NCI-H345 (cell line): ENCODE results near the gene RBM26.

Source experiments
- DNase-seq: peaks from one replicate; lab custom pipeline; 2025; lab: John Stamatoyannopoulos, UW

RBM26 gene

GRCh38 chr13:79419365-79419764 is 13.3 kb upstream of the RBM26 start:
- DNase-seq: no peak

DNA sequence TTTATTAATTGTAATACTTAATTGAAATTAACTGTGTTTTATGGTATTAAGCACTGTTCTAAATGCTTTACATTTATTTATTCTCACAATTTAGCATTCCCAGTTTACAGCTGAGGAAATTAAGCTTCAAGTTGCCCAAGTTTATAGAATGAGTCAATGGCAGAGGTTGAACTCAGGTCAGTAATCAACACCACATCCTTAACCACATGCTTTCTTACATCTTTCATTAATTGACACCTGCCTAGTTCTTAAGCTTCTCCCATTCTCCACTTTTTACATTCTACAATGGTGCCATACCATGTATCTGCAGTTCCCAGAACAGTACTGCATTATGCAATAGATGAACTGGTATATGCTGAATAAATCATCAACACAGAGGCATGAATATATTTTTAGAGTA is 11.7 kb upstream of the RBM26 start:
- DNase-seq: no peak

DNA sequence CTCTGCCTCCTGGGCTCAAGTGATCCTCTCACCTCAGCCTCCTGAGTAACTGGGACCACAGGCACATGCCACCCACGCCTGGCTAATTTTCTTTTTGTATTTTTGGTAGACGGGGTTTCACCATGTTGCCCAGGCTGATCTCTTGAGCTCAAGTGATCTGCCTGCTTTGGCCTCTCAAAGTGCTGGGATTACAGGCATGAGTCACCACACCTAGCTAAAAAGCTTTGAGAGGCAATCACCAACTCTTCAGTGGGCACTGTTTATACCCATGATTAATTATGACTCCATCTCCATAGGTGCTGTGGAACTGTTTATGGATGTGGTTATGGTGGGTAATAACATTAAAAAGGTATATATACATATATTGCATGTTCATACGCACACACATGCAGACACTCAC is 7.5 kb upstream of the RBM26 start:
- no peak for DNase-seq

DNA sequence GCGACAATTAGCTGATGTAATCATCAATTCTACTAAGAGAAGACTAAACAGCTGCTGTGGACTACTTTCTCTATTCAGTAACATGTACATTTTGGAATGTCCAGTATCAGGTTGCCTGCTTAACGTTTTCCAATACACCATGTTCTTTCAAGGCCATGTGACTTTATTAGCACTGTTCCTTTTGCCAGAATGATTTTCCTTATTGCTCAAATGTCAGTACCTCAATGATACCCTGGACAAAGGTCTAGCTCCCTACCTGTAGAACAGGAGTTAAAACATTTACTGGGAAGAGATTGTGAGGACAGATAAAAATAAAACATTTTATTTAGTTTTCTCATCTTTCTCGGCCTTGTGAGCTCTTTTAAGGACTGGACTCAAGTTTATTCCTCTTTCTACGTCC is 3.8 kb upstream of the RBM26 start:
- no peak for DNase-seq

GRCh38 chr13:79407349-79407979 is 1.4 kb upstream of the RBM26 start:
- no peak for DNase-seq

- no peak for DNase-seq
Measured at GRCh38 chr13:79406597-79406908, 498 bp upstream of the RBM26 start.

DNA sequence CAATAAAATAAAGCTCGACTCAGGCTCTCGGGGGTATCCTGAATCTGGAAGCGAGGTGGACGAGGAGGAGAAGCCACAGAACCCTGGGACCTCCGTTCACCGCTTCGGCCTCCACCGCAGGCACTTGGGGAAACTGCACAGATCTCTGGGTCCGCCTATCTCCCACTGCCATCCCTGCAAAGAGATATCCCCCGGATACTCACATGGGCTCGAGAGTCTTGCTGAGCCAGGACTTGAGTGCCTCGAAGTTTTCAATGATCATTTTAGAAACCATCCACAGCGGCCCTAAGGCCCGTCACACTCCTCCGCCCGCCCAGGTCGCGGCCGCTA is 589 bp downstream of the RBM26 start:
- no peak for DNase-seq

GRCh38 chr13:79404985-79405384 is 1.1 kb downstream of the RBM26 start:
- no peak for DNase-seq

- DNase-seq: no peak
Measured at GRCh38 chr13:79404361-79404760, 1.7 kb downstream of the RBM26 start.

DNA sequence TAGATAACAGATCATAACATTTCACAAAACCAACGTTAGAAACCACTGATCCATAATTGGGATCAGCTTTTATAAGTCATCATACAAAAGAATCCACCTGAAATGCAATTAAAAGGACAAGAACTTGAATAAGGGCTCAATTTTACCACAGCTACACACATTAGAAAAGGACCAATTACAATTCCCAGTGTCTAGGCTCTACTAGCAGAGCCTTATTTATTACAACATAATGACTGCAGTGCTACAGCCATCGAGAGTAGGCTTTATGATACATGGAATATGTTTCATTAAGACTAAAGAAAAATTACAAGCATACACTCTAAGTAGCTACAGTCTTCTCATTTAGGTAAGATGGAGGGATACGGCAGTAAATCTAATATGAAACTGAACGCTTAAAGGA is 2.9 kb downstream of the RBM26 start:
- DNase-seq: no peak

GRCh38 chr13:79402679-79403078 is 3.4 kb downstream of the RBM26 start:
- DNase-seq: no peak

GRCh38 chr13:79402074-79402635 is 3.9 kb downstream of the RBM26 start:
- no peak for DNase-seq

- no peak for DNase-seq
Measured at GRCh38 chr13:79401259-79402070, 4.6 kb downstream of the RBM26 start.

- DNase-seq: no peak
Measured at GRCh38 chr13:79398915-79399314, 7.1 kb downstream of the RBM26 start.

- DNase-seq: no peak
Measured at GRCh38 chr13:79398127-79398526, 7.9 kb downstream of the RBM26 start.

DNA sequence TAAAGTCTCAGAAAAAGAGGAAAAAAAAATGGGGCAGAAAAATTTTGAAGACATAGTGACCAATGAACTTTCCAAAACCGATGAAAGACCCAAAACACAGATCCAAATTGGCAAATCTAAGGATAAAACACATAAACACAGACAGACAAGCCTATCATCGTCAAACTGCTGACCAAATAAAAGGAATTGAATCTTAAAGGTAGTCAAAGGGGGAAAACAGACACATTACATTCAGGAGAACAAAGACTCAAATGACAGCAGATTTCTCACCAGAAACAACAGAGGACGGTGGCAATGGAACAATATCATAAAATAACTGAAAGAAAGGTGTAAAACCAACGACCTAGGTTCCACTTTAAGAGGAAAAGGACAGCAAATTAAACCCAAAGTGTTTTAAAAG is 10.2 kb downstream of the RBM26 start:
- DNase-seq: no peak

- peak; percentile 93 for DNase-seq
Measured at GRCh38 chr13:79393564-79394249, 12.3 kb downstream of the RBM26 start.

- peak; percentile 37 for DNase-seq
Measured at GRCh38 chr13:79392882-79393563, 13.0 kb downstream of the RBM26 start.

DNA sequence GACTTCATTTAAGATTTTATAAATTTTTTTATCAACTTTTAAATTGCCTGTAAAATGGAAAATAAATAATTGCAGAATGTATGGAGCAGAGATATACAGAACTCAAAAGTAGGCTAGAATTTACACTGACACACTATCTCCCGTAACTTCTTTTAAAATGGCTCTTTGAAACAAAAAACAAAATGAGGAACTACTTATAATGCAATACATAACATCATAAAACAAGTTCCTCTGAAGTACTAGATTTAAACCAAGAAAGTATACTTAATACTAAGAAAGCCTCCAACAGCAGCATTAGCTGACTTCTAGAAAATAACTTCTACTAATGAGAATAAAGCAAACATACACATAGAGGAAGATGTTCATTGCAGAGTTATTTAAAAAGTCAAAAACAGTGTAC is 17.0 kb downstream of the RBM26 start:
- no peak for DNase-seq

DNA sequence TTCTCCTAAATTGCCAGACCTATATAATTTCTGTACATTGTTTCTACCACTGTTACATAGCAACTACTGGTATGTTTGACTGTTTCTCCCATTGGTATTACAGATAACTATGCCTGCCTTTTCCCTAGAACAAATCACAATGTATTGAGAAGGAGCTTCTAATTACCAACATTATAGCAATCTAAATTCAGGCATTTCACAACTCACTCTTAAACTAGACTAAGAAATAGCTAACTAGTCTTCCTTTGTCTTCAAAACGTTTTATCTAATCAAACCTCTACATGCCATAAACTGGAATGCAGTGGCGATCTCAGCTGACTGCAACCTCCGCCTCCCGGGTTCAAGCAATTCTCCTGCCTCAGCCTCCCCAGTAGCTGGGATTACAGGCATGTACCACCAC is 18.2 kb downstream of the RBM26 start:
- no peak for DNase-seq

DNA sequence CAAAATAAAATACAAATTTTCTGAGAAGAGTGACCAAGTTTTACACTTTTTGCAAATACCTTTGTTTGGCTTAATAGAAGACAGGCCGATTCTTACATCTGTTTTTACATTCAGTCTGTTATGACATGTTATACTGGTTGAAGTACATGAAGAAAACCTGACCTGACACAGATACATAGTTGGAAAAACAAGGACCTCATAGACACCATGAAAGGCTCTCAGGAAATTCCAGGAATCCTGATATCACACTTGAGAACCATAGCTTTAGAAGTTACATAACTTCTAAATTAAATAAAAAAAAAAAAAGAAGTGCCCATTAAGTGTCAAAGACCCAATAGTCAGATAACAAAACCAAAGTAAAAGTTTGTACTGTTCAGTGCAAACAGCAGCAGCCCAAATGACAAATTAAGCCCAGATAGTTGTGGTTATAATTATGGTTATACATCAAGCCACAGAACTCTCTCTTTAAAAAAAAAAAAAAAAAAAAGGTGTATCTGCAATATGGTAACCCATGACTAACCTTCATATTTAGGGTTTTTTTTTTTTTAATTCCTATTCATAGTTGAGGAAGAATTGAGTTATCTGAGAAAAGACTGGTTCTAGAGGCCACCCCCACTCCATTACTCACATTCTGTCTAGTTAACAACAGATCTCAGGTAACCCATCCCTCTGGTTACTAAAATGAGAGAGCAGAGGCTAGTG is 19.8 kb downstream of the RBM26 start:
- DNase-seq: no peak

- no peak for DNase-seq
Measured at GRCh38 chr13:79385694-79386093, 20.4 kb downstream of the RBM26 start.
